Adrenal gland (tissue), 12 donors: ENCODE results near the gene ACAP3. TPM values are rescaled to one million over a fixed set of nuclear protein-coding genes. Genes with fewer than 3 reads are reported as not detected.

Source experiments
- DNase-seq, 7 donors: peaks; one replicate each; pipeline ENCODE4 v3.0.0-alpha.2; 2019 to 2020
- H3K27ac ChIP-seq, 5 donors: fragments of 200-600 bp; sonication (generic) in 4 of 5; 1 replicate in 3 of 5; 2 replicates in 2 of 5; pipeline versions ENCODE4 v1.5.1 to v1.8.0; 2016 to 2020; ENCODE audit warnings: mild to moderate bottlenecking in 1 of 5
- H3K27me3 ChIP-seq: fragments of 200-600 bp; 2 replicates; pipeline ENCODE4 v1.8.0; 2021
- H3K36me3 ChIP-seq, 2 donors: fragments of 200-600 bp; replicated peaks in 1 of 2; 1 replicate in 1 of 2; 2 replicates in 1 of 2; pipeline versions ENCODE4 v1.5.1 to v1.8.0; 2018 to 2022
- H3K4me1 ChIP-seq, 2 donors: fragments of 200-600 bp; replicated peaks in 1 of 2; 1 replicate in 1 of 2; 2 replicates in 1 of 2; pipeline versions ENCODE4 v1.5.1 to v1.8.0; 2018 to 2021
- H3K4me3 ChIP-seq, 4 donors: fragments of 200-600 bp; sonication (generic) in 3 of 4; one replicate each; pipeline ENCODE4 v1.5.1; 2016 to 2018
- H3K9me3 ChIP-seq, 3 donors: fragments of 200-600 bp; sonication (generic) in 1 of 3; replicated peaks in 1 of 3; 1 replicate in 2 of 3; 2 replicates in 1 of 3; pipeline versions ENCODE4 v1.5.1 to v1.8.0; 2016 to 2021
- POLR2A ChIP-seq, 2 donors: fragments of 450-650 bp; IDR thresholded peaks; one replicate each; pipeline ENCODE4 v1.6.1; 2017; ENCODE audit warnings: antibody characterized with exemption in 2 of 2, mild to moderate bottlenecking in 2 of 2, moderate library complexity in 1 of 2
- WGBS, 4 donors: extraction: QIAGEN DNeasy Blood & Tissue Kit in 2 of 4; methylation state at CpG; one replicate each; pipeline versions ENCODE4 v1.1.5 to v1.1.7; 2013 to 2017; 5-methylcytosine and 5-hydroxymethylcytosine counted together
- intact Hi-C, 2 donors: fragments of 100-400 bp; cut with DNase I; formaldehyde crosslinking; loops; one replicate each; pipeline versions ENCODE4 v1.14.1 to v1.15.0; 2022 to 2023
- polyA plus RNA-seq, 3 donors: library from polyadenylated mRNA; stranded (reverse); fragments of 200-250 nt in 2 of 3; fragments of 350-450 nt in 1 of 3; fragmentation: Illumina TruSeq in 1 of 3; extraction: RNeasy Lipid Tissue Mini Kit (QIAGEN cat#74804) in 1 of 3; gene quantifications; one replicate each; pipeline ENCODE4 v1.2.3, GENCODE V29; 2013 to 2014
- total RNA-seq, 9 donors: library from RNA; depleted of rRNA in 4 of 9; stranded (reverse); fragments of >200 nt in 4 of 9; fragments of 120-200 nt in 1 of 9; fragmentation: NEBNext Ultra II Directional in 1 of 9; extraction: Animal tissue kit (Norgen Biotek cat#: 25700) in 1 of 9; gene quantifications; one replicate each; pipeline versions ENCODE4 v1.1.0 to v1.2.4, GENCODE V29; 2013 to 2023
- TF ChIP-seq, protein P1 (sequence below), 6 experiments: fragments of 450-650 bp in 4 of 6; fragments of 200-600 bp in 2 of 6; sonication (generic) in 1 of 6; IDR thresholded peaks; 1 replicate in 5 of 6; 2 replicates in 1 of 6; pipeline versions ENCODE4 v1.5.1 to v1.8.0; 2016 to 2021; ENCODE audit warnings: antibody characterized with exemption in 6 of 6, mild to moderate bottlenecking in 2 of 6, moderate library complexity in 1 of 6
- donor health status: healthy with polysubstance abuse.
- donor health status: Bipolar disorder and iron deficiency.
- donor health status: DM: yes; HTN: yes; CAD: no.
- donor health status: DM: no; HTN: no; CAD: no.
- donor health status: DM: no; HTN: no; CAD: no.
- donor health status: DM: yes; HTN: yes; CAD: no.

Gene ACAP3
- total and polyA plus RNA-seq, 12 donors: 5.0 to 385 (median 40.8) TPM

DNA sequence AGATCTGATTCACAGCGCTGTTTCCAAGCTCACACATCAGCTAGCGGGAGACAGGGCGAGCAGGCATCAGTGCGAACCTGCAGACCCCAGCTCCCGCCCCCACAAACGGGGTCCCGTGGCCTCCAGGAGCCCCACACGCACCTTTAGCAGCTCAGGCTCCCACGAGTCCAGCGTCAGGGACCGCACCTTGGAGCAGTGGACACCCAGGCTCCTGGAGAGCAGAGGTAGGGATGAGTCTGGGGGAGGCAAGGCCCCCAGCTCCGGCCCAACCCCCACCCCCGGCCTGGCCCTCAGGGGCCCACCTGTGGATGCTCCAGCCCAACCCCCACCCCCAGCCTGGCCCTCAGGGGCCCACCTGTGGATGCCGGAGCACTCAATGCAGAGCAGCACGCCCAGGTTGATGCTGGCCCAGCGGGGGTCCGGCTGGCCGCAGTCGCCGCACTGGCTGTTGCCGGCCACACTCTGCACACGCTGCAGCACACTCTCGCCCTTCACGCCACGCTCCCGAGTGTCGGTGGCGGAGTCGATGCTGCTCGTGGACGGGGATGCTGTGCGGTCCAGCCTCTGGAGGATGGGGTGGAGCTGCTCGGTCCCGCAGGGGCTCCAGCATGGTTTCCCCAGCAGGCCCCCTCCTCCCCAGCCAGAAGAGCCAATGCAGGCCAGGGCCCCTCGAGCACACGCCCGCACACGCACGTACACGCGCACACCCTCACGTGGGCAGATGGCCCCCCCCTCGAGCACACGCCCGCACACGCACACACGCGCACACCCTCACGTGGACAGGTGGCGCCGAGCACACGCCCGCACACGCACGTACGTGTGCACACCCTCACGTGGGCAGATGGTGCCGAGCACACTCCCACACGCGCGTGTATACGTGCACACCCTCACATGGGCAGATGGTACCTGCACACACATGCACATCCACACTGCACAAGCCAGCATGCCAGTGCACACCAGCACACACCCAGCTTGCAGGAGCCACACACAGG lies 11.4 kb downstream of the ACAP3 start:
- TF ChIP-seq, protein P1, sequence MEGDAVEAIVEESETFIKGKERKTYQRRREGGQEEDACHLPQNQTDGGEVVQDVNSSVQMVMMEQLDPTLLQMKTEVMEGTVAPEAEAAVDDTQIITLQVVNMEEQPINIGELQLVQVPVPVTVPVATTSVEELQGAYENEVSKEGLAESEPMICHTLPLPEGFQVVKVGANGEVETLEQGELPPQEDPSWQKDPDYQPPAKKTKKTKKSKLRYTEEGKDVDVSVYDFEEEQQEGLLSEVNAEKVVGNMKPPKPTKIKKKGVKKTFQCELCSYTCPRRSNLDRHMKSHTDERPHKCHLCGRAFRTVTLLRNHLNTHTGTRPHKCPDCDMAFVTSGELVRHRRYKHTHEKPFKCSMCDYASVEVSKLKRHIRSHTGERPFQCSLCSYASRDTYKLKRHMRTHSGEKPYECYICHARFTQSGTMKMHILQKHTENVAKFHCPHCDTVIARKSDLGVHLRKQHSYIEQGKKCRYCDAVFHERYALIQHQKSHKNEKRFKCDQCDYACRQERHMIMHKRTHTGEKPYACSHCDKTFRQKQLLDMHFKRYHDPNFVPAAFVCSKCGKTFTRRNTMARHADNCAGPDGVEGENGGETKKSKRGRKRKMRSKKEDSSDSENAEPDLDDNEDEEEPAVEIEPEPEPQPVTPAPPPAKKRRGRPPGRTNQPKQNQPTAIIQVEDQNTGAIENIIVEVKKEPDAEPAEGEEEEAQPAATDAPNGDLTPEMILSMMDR (IDR thresholded peaks at IDR 0.05): no peak
- TF ChIP-seq POLR2A (IDR thresholded peaks at IDR 0.05): no peak
- intact Hi-C loops: loop anchor here in 1 of 2 donors (10.0 kb wide), 1 partner anchor 312 kb away; the partner anchor contains the start of gene PERM1
- Histone ChIP-seq H3K27ac (no peak overlapping the region), H3K4me3 (no peak overlapping the region), H3K4me1 (no peaks in the 10 kb centered on the region), H3K9me3 (no peaks in the 10 kb centered on the region), H3K27me3 (no peaks in the 10 kb centered on the region), H3K36me3 (peaks cover 0 to 9% of the 10 kb centered on the region in 2 donors)
- DNase-seq: no peak
- 90 to 95% (median 92%) methylated on average over 21 to 62 of the region's 62 CpGs for WGBS, 4 donors

DNA sequence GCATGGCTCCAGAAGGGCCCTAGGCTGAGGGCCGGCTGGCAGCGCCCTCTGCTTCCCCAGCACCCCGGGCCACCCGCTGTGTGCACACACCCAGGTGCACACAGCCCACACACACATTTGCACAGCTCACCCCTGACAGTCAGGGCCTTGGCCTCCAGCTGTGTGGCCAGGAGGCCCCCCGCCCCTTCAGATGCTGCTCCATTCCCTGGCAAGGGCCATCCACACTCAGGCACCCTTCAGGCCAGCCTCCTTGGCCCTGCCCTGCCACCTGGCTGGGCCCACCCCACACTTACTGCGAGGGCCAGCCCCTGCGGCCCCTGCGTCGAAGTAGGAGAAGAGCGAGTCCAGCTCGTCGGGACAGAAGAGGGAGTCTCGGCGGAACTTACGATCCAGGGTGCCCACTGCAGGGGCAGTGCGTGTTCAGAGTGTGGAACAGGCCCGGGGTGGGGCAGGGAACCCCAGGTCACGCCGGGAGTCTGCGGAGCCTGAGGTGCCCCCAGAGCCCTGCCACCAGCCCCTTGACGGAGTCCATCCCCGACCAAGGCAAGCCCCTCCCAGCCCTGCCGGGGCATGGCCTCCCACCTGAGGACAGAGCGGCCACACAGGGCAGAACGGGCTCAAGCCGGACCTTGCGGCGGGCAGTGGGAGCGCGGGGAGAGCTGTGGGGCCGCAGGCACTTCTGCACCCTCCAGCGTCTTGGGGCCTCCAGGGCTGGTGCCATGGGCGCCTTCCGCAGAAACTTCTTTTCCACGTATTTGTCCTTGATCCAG lies 12.4 kb downstream of the ACAP3 start:
- intact Hi-C loops: loop anchor here in 1 of 2 donors (10.0 kb wide), 1 partner anchor 311 kb away; the partner anchor contains the start of gene PERM1
- Histone ChIP-seq H3K9me3 (no peaks in the 10 kb centered on the region), H3K27me3 (no peaks in the 10 kb centered on the region), H3K27ac (no peak overlapping the region), H3K36me3 (peaks cover 0 to 9% of the 10 kb centered on the region in 2 donors), H3K4me1 (no peaks in the 10 kb centered on the region), H3K4me3 (no peak overlapping the region)
- 93 to 99% (median 95%) methylated on average over 21 to 35 of the region's 35 CpGs for WGBS, 4 donors
- no peak for DNase-seq
- TF ChIP-seq, protein P1 (IDR thresholded peaks at IDR 0.05): no peak
- no peak for TF ChIP-seq POLR2A (IDR thresholded peaks at IDR 0.05)

DNA sequence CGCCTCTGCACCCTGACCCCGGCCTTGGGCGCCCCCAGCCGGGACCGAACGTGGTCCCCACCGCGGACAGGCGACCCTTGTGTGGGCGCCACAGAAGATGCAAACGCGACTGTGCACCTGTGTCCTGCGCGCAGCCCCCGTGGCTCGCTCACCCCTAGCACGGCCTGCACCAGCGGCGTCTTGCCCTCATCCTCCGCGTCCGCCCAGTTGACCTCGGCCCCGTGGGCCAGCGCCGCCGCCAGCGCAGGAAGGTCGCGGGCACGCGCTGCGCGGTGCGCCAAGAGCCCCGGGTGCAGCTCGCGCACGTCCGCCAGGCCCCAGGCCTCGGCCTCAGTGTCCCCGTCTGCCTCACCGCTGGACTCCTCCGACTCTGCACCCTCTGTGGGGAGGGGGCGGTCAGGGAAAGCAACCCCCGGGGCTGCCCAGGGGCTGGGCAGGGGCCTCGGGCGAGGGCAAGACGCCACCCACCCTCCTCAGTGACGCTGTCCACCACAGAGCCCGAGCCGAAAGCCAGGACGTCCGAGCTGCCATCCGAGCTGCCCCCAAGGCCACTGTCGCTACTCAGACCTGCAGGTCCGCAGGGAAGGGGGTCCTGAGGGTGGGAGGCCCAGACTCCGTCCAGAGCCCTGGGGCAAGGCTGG lies 13.4 kb downstream of the ACAP3 start:
- peaks cover 0 to 9% of the 10 kb centered on the region in 2 donors for H3K36me3 ChIP-seq

More for the DNA sequence above, 13.4 kb downstream of the ACAP3 start:
- H3K9me3 ChIP-seq: no peaks in the 10 kb centered on the region
- no peaks in the 10 kb centered on the region for H3K27me3 ChIP-seq
- intact Hi-C loops: loop anchor here in 1 of 2 donors (10.0 kb wide), 1 partner anchor 310 kb away; the partner anchor contains the start of gene PERM1
- no peaks in the 10 kb centered on the region for H3K4me1 ChIP-seq
- 86 to 89% methylated on average over 57 to 58 of the region's 58 CpGs; no CpG with 5 or more reads in 2 of the 4 donors for WGBS, 4 donors
- no peak for DNase-seq
- H3K4me3 ChIP-seq: no peak overlapping the region
- no peak overlapping the region for H3K27ac ChIP-seq
- no peak for TF ChIP-seq POLR2A (IDR thresholded peaks at IDR 0.05)
- TF ChIP-seq, protein P1 (IDR thresholded peaks at IDR 0.05): no peak
